H9 (cell line): ENCODE measurements around the gene SLC12A6. TPM values are rescaled to one million over a fixed set of nuclear protein-coding genes. Genes with fewer than 3 reads are reported as not detected.

Experiments
- DNase-seq: peaks from one replicate; pipeline ENCODE4 v3.0.0-alpha.2; 2017
- H2AFZ ChIP-seq: one replicate; pipeline ENCODE4 v1.6.1; 2013; ENCODE audit warnings: mild to moderate bottlenecking, low read length, control low read depth, moderate library complexity
- H2AK5ac ChIP-seq: 2 replicates; pipeline ENCODE4 v1.6.1; 2013; ENCODE audit warnings: low read length, control low read depth, mixed read lengths; ENCODE audit not compliant: insufficient read length
- H2BK120ac ChIP-seq: one replicate; pipeline ENCODE4 v1.6.1; 2013; ENCODE audit warnings: low read depth, mild to moderate bottlenecking, low read length, control low read depth, inconsistent platforms; ENCODE audit not compliant: poor library complexity, severe bottlenecking
- H2BK12ac ChIP-seq: 2 replicates; pipeline ENCODE4 v1.6.1; 2013; ENCODE audit warnings: low read length, control low read depth, mixed read lengths, low read depth; ENCODE audit not compliant: insufficient read length
- H2BK15ac ChIP-seq: 2 replicates; pipeline ENCODE4 v1.6.1; 2013; ENCODE audit warnings: low read depth, low read length, control low read depth
- H2BK20ac ChIP-seq: one replicate; pipeline ENCODE4 v1.6.1; 2013; ENCODE audit warnings: low read depth, mild to moderate bottlenecking, low read length, control low read depth, inconsistent platforms; ENCODE audit not compliant: poor library complexity, severe bottlenecking
- H2BK5ac ChIP-seq: 2 replicates; pipeline ENCODE4 v1.6.1; 2013; ENCODE audit warnings: low read length, control low read depth, mixed read lengths; ENCODE audit not compliant: insufficient read length
- H3K14ac ChIP-seq: 2 replicates; pipeline ENCODE4 v1.6.1; 2013; ENCODE audit warnings: low read length, control low read depth; ENCODE audit not compliant: insufficient read depth
- H3K18ac ChIP-seq: 2 replicates; pipeline ENCODE4 v1.6.1; 2013; ENCODE audit warnings: low read depth, mild to moderate bottlenecking, mixed read lengths, low read length, control low read depth; ENCODE audit not compliant: insufficient read length
- H3K23ac ChIP-seq: 2 replicates; pipeline ENCODE4 v1.6.1; 2013; ENCODE audit warnings: low read length, control low read depth, mixed read lengths, low read depth; ENCODE audit not compliant: insufficient read length
- H3K23me2 ChIP-seq: 2 replicates; pipeline ENCODE4 v1.6.1; 2013; ENCODE audit warnings: low read depth, mild to moderate bottlenecking, mixed read lengths, low read length, control low read depth; ENCODE audit not compliant: insufficient read length, poor library complexity, severe bottlenecking
- H3K27ac ChIP-seq: 2 replicates; pipeline ENCODE4 v1.5.1; 2013; ENCODE audit warnings: low read length, control low read depth, mixed read lengths, low read depth; ENCODE audit not compliant: insufficient read length
- H3K27me3 ChIP-seq: 2 replicates; pipeline ENCODE4 v1.6.1; 2013; ENCODE audit warnings: low read length, control low read depth, inconsistent platforms; ENCODE audit not compliant: insufficient read depth
- H3K4ac ChIP-seq: 2 replicates; pipeline ENCODE4 v1.6.1; 2013; ENCODE audit warnings: low read depth, mild to moderate bottlenecking, control low read depth, inconsistent platforms, low read length, moderate library complexity
- H3K4me1 ChIP-seq: 2 replicates; pipeline ENCODE4 v1.6.1; 2013; ENCODE audit warnings: low read length, control low read depth, inconsistent platforms; ENCODE audit not compliant: insufficient read depth
- H3K4me2 ChIP-seq: 2 replicates; pipeline ENCODE4 v1.6.1; 2013; ENCODE audit warnings: low read length, control low read depth, mixed read lengths; ENCODE audit not compliant: insufficient read length, insufficient read depth
- H3K56ac ChIP-seq: 2 replicates; pipeline ENCODE4 v1.6.1; 2013; ENCODE audit warnings: low read depth, mild to moderate bottlenecking, mixed read lengths, low read length, control low read depth; ENCODE audit not compliant: insufficient read length
- H3K79me1 ChIP-seq: 2 replicates; pipeline ENCODE4 v1.6.1; 2013; ENCODE audit warnings: low read depth, mild to moderate bottlenecking, moderate library complexity, low read length, control low read depth, inconsistent platforms; ENCODE audit not compliant: insufficient read depth, poor library complexity, severe bottlenecking
- H3K79me2 ChIP-seq: 2 replicates; pipeline ENCODE4 v1.6.1; 2013; ENCODE audit warnings: low read length, control low read depth, inconsistent platforms; ENCODE audit not compliant: insufficient read depth
- H3K9ac ChIP-seq: 2 replicates; pipeline ENCODE4 v1.6.1; 2013; ENCODE audit warnings: low read length, control low read depth, mixed read lengths; ENCODE audit not compliant: insufficient read length; ENCODE audit errors: extremely low read depth
- H3K9me3 ChIP-seq: one replicate; pipeline ENCODE4 v1.6.1; 2013; ENCODE audit warnings: low read depth, low read length, inconsistent platforms; ENCODE audit not compliant: control insufficient read depth
- H3T11ph ChIP-seq: one replicate; pipeline ENCODE4 v1.6.1; 2013; ENCODE audit warnings: mild to moderate bottlenecking, low read length, control low read depth, inconsistent platforms
- H4K20me1 ChIP-seq: one replicate; pipeline ENCODE4 v1.6.1; 2013; ENCODE audit not compliant: control insufficient read depth, insufficient read length, insufficient read depth
- H4K5ac ChIP-seq: 2 replicates; pipeline ENCODE4 v1.6.1; 2013; ENCODE audit warnings: low read depth, mild to moderate bottlenecking, mixed read lengths, low read length, control low read depth; ENCODE audit not compliant: insufficient read length
- H4K8ac ChIP-seq: replicated peaks from 2 replicates; pipeline ENCODE4 v1.6.1; 2013; ENCODE audit warnings: low read length, control low read depth, mixed read lengths, low read depth; ENCODE audit not compliant: insufficient read length
- H4K91ac ChIP-seq: 2 replicates; pipeline ENCODE4 v1.6.1; 2013; ENCODE audit warnings: low read depth, mild to moderate bottlenecking, moderate library complexity, mixed read lengths, low read length, control low read depth; ENCODE audit not compliant: insufficient read length
- H3K27ac Mint-ChIP-seq, 3 experiments: 2 replicates in 2 of 3; 3 replicates in 1 of 3; pipeline ENCODE4 v1.8.0; 2020 to 2021; ENCODE audit warnings: mixed read lengths in 3 of 3, mild to moderate bottlenecking in 1 of 3, moderate library complexity in 1 of 3
- H3K27me3 Mint-ChIP-seq: 2 replicates; pipeline ENCODE4 v1.8.0; 2021; ENCODE audit warnings: low read depth, mild to moderate bottlenecking, moderate library complexity, mixed read lengths
- H3K36me3 Mint-ChIP-seq, 3 experiments: 2 replicates in 2 of 3; 3 replicates in 1 of 3; pipeline ENCODE4 v1.8.0; 2020 to 2021; ENCODE audit warnings: low read depth in 3 of 3, mixed read lengths in 3 of 3; ENCODE audit not compliant: insufficient read depth in 1 of 3
- H3K4me1 Mint-ChIP-seq, 2 experiments: 2 replicates each; pipeline ENCODE4 v1.8.0; 2020; ENCODE audit warnings: mixed read lengths in 2 of 2
- H3K4me3 Mint-ChIP-seq, 2 experiments: 2 replicates in 1 of 2; 3 replicates in 1 of 2; pipeline ENCODE4 v1.8.0; 2020 to 2021; ENCODE audit warnings: mild to moderate bottlenecking in 2 of 2, mixed read lengths in 2 of 2, moderate library complexity in 1 of 2
- H3K9me3 Mint-ChIP-seq, 2 experiments: 2 replicates in 1 of 2; 3 replicates in 1 of 2; pipeline ENCODE4 v1.8.0; 2020; ENCODE audit warnings: mild to moderate bottlenecking in 2 of 2, mixed read lengths in 2 of 2, moderate library complexity in 1 of 2
- CTCF ChIP-seq: fragments of 200-600 bp; sonication (generic); conservative IDR thresholded peaks from 3 replicates; pipeline ENCODE4 v1.8.0; 2021; ENCODE audit warnings: antibody characterized with exemption, mild to moderate bottlenecking
- WGBS: extraction: QIAGEN DNeasy Blood & Tissue Kit; methylation state at CpG from one replicate; pipeline ENCODE4 v1.1.7; 2013; ENCODE audit warnings: missing lambda C conversion rate, low lambda C conversion rate, mixed read lengths; ENCODE audit not compliant: insufficient read length; ENCODE audit errors: extremely low coverage; 5-methylcytosine and 5-hydroxymethylcytosine counted together
- total RNA-seq: library from RNA; stranded (reverse); gene quantifications from 2 replicates; pipeline ENCODE4 v1.2.1, GENCODE V29; 2021

The SLC12A6 gene
- total RNA-seq, 1 experiment from 2014 or later = 11.1 TPM

- WGBS = no CpG with 5 or more reads among the region's 1 CpG
- Mint-ChIP-seq H3K27ac (peak overlapping the region in 2 of 3 experiments; percentile 63 to 72; a peak in 2 of 7 replicates), H3K9me3 (no peaks in the 10 kb centered on the region), H3K4me1 (peaks cover 9 to 15% of the 10 kb centered on the region in 2 experiments), H3K4me3 (no peak overlapping the region), H3K36me3 (peaks cover 35 to 72% (median 72%) of the 10 kb centered on the region in 3 experiments; a peak in 6 of 7 replicates), H3K27me3 (no peaks in the 10 kb centered on the region; the same call in 1 of the 2 replicates)
- Histone ChIP-seq H4K91ac (no peak overlapping the region), H2BK12ac (no peak overlapping the region), H3K27me3 (no peaks in the 10 kb centered on the region), H3K4me1 (0 out of 2 replicates have a peak, but pooled peaks cover under 1% of the 10 kb centered on the region), H3T11ph (no peak overlapping the region), H2AK5ac (no peak overlapping the region), H3K23me2 (no peaks in the 10 kb centered on the region), H2BK15ac (no peak overlapping the region), H3K4ac (no peak overlapping the region), H4K20me1 (no peaks in the 10 kb centered on the region), H3K79me2 (peaks cover 3% of the 10 kb centered on the region; the same call in 1 of the 2 replicates), H2BK5ac (no peak overlapping the region), H3K4me2 (no peak overlapping the region), H3K27ac (no peak overlapping the region), H4K8ac (no peak overlapping the region), H3K56ac (no peak overlapping the region), H3K79me1 (peaks cover 5% of the 10 kb centered on the region), H2AFZ (no peak overlapping the region), H3K18ac (no peak overlapping the region), H3K23ac (no peak overlapping the region), H3K9me3 (no peaks in the 10 kb centered on the region), H3K14ac (no peak overlapping the region), H2BK120ac (no peak overlapping the region), H3K9ac (no peak overlapping the region), H4K5ac (no peak overlapping the region), H2BK20ac (no peak overlapping the region)
- DNase-seq = no peak
- TF ChIP-seq CTCF = no peak; the same call in 2 of the 3 replicates
Observed at GRCh38 chr15:34360298-34360697, 22.7 kb upstream of the SLC12A6 start.
